GM10248 (cell line): ENCODE data around the gene FCHO2.

Experiments
- CTCF ChIA-PET: fragments of 300-600 bp; sonication (Branson Sonifier 250); formaldehyde crosslinking; extraction: SDS; loops from one replicate; lab custom pipeline; 2021; ENCODE audit warnings: antibody characterized with exemption; lab: Yijun Ruan, JAX
- POLR2A ChIA-PET: fragments of 350-650 bp; sonication (Branson Sonifier 250); formaldehyde crosslinking; extraction: SDS; loops from one replicate; lab custom pipeline; 2020; ENCODE audit warnings: antibody characterized with exemption; lab: Yijun Ruan, JAX
- DNase-seq: peaks from one replicate; pipeline ENCODE4 v3.0.0; 2012; ENCODE audit errors: extremely low spot score
- CTCF ChIP-seq: IDR thresholded peaks from 2 replicates; pipeline ENCODE4 v1.5.1; 2012; ENCODE audit warnings: mild to moderate bottlenecking, low read depth; ENCODE audit errors: extremely low read depth, missing control alignments, control extremely low read depth

FCHO2 gene

GRCh38 chr5:72955768-72956323 lies at the start of gene FCHO2:
TSS of gene FCHO2 (plus strand) at chr5:72956041. CDS start at chr5:72956097, 56 bp downstream.
- POLR2A ChIA-PET, result interaction anchor here (1.5 kb wide), 1 partner anchor 493 kb away, joined by 3 read pairs; the partner anchor contains the start of gene FOXD1
- CTCF ChIA-PET, result interaction anchor here (0.8 to 2.2 kb wide), 7 partner anchors 11 to 579 kb away, joined by 3 to 9 read pairs (median 4); no protein-coding TSS in a partner anchor
- peak; percentile 92 for TF ChIP-seq CTCF
- DNase-seq, result peak; percentile 97

- TF ChIP-seq CTCF, result no peak
- DNase-seq, result no peak
- ChIA-PET CTCF (interaction anchor here (1.2 to 1.3 kb wide), 3 partner anchors 11 to 40 kb away, joined by 3 to 6 read pairs (median 4); no protein-coding TSS in a partner anchor), POLR2A (no interaction called here)
Measured at GRCh38 chr5:72906806-72907205, 49.0 kb upstream of the FCHO2 start.

- POLR2A ChIA-PET, result no interaction called here
- no peak for TF ChIP-seq CTCF
- DNase-seq, result no peak
- CTCF ChIA-PET, result no interaction called here
Measured at GRCh38 chr5:72908664-72909063, 47.2 kb upstream of the FCHO2 start.

- TF ChIP-seq CTCF, result no peak
- CTCF ChIA-PET, result interaction anchor here (1.9 kb wide), 1 partner anchor 10 kb away, joined by 6 read pairs; no protein-coding TSS in a partner anchor
- no peak for DNase-seq
- POLR2A ChIA-PET, result no interaction called here
Measured at GRCh38 chr5:72917371-72917776, 38.5 kb upstream of the FCHO2 start.

- TF ChIP-seq CTCF, result no peak
- DNase-seq, result no peak
- ChIA-PET POLR2A (no interaction called here), CTCF (interaction anchor here (1.9 kb wide), 1 partner anchor 35 kb away, joined by 5 read pairs; the partner anchor contains the start of gene FCHO2)
Measured at GRCh38 chr5:72920690-72921502, 34.9 kb upstream of the FCHO2 start.

GRCh38 chr5:72921886-72922285 lies 34.0 kb upstream of the FCHO2 start:
- no peak for DNase-seq
- CTCF ChIA-PET, result interaction anchor here (1.9 kb wide), 1 partner anchor 34 kb away, joined by 5 read pairs; the partner anchor contains the start of gene FCHO2
- POLR2A ChIA-PET, result no interaction called here
- no peak for TF ChIP-seq CTCF
